GM13976 (cell line): ENCODE results near the gene WDR46.

ENCODE experiments used
- DNase-seq: peaks from one replicate; pipeline ENCODE4 v3.0.0; 2012; ENCODE audit warnings: low spot score
- in situ Hi-C: fragments of 300-500 bp; cut with MboI; formaldehyde crosslinking; loops from one replicate; pipeline ENCODE4 v1.12.0; 2022; ENCODE audit warnings: low sequenced_read_pairs, mixed read lengths, inconsistent platforms; ENCODE audit not compliant: unreplicated experiment
- TF ChIP-seq, protein P1 (sequence below): IDR thresholded peaks from 2 replicates; pipeline ENCODE4 v1.5.1; 2012; ENCODE audit warnings: borderline replicate concordance, mild to moderate bottlenecking; ENCODE audit not compliant: insufficient read depth; ENCODE audit errors: extremely low read depth, missing control alignments, control extremely low read depth

WDR46 gene

DNA sequence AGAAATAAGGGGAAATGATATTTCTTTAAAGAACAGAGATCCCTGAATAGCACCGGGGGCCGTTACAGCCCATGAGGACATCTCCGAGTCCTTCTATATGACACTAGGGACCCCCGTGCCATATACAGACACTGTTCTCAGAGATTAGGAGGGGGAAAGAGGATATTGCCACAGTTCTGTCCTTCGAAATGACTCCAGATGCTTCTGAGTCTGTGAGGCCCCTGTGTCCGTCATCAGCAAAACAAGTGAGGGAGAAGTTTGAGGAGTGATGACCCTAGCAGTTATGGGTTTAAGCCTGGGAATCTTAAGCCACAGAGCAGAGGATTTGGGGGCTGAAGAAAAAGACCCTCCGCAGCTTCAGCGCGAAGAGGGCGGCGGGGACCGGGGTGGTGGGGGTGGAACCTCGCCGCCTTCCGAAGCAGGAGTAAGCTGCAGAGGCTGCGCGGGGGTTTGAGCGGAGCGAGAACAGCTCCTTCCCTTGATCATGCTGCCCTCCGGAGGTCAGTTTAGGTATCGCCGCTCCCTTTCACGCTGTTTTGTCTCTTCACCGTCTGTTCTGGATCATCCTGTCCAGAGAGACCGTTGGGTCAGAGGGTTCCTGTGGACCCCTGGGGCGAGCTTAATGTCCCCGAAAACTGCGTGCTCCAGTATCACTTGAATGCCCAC is 40.9 kb downstream of the WDR46 start:
- DNase-seq = peak; percentile 84
- TF ChIP-seq, protein P1, sequence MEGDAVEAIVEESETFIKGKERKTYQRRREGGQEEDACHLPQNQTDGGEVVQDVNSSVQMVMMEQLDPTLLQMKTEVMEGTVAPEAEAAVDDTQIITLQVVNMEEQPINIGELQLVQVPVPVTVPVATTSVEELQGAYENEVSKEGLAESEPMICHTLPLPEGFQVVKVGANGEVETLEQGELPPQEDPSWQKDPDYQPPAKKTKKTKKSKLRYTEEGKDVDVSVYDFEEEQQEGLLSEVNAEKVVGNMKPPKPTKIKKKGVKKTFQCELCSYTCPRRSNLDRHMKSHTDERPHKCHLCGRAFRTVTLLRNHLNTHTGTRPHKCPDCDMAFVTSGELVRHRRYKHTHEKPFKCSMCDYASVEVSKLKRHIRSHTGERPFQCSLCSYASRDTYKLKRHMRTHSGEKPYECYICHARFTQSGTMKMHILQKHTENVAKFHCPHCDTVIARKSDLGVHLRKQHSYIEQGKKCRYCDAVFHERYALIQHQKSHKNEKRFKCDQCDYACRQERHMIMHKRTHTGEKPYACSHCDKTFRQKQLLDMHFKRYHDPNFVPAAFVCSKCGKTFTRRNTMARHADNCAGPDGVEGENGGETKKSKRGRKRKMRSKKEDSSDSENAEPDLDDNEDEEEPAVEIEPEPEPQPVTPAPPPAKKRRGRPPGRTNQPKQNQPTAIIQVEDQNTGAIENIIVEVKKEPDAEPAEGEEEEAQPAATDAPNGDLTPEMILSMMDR = peak; percentile 93
- in situ Hi-C loops = loop anchor here (25.0 kb wide), 1 partner anchor 236 kb away; the partner anchor contains the start of gene HLA-DOA

DNA sequence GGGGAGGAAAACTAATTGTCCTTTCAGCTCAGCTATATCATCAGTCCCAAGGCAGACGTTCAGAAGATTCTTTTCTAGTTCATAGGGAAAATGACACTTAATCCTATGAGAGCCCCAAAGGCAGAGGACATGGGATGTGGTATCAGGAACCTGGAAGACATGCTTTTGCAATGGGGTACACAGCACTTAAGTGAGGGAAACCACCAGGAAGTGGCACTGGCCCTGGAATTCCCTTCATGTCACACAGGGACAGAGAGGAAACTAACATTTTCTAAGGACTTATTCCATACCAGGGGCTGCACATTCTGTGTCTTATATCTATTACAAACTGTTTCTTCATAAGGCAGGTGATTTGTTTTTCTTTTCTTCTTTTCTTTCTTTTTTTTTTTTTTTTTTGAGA is 45.6 kb downstream of the WDR46 start:
- in situ Hi-C loops = loop anchor here (25.0 kb wide), 1 partner anchor 231 kb away; the partner anchor contains the start of gene HLA-DOA
- TF ChIP-seq, protein P1 = no peak
- no peak for DNase-seq

DNA sequence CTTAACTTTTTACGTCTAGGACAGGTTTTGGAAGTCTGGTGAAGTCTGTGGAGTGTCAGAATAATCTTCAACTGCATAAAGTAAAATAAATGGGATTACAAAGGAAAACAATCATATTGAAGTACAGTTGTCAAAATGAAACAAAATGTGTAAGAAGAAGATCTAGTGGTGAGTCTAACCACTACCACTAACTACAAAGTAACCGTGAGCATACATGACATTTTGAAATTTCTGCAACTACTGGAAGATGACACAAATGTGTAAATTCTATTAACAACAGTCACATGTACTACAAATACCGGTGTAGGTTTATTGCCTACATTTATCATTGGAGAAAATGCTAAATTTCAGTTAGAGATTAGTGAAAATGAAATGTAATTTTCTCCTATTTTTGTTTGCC is 47.1 kb downstream of the WDR46 start:
- DNase-seq = no peak
- in situ Hi-C loops = loop anchor here (25.0 kb wide), 1 partner anchor 230 kb away; the partner anchor contains the start of gene HLA-DOA
- TF ChIP-seq, protein P1 = no peak

DNA sequence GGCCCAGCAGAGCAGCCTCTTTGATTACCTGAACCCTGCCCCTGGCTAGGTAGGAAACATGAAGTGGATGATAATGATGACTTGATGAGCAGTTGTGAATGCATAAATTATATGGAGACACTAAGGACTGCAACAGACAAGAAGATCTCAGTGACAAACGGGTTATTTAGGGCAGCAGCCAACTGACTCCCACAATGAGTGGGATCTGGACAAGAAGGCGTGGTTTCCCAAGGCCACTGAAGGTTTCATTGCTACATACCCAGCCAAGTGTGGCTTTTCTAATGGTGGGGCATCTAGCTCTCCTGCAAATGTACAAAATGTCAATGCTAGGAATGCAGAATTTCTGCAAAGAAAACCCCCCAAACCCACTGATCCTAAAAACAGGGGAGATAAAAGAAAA is 51.3 kb downstream of the WDR46 start:
- TF ChIP-seq, protein P1 = no peak
- in situ Hi-C loops = loop anchor here (25.0 kb wide), 1 partner anchor 225 kb away; the partner anchor contains the start of gene HLA-DOA
- no peak for DNase-seq

DNA sequence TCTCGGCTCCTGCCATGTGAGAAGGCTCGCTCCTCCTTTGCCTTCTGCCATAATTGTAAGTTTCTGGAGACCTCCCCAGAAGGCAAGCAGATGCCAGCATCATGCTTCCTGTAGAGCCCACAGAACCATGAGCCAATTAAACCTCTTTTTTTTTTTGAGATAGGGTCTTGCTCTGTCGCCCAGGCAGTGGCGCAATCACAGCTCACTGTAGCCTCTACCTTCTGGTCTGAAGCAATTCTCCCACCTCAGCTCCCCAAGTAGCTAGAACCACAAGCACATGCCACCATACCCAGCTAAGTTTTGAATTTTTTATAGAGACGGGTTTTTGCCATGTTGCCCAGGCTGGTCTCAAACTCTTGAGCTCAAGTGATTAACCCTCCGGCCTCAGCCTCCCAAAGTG is 52.2 kb downstream of the WDR46 start:
- TF ChIP-seq, protein P1 = no peak
- in situ Hi-C loops = loop anchor here (25.0 kb wide), 1 partner anchor 225 kb away; the partner anchor contains the start of gene HLA-DOA
- no peak for DNase-seq

DNA sequence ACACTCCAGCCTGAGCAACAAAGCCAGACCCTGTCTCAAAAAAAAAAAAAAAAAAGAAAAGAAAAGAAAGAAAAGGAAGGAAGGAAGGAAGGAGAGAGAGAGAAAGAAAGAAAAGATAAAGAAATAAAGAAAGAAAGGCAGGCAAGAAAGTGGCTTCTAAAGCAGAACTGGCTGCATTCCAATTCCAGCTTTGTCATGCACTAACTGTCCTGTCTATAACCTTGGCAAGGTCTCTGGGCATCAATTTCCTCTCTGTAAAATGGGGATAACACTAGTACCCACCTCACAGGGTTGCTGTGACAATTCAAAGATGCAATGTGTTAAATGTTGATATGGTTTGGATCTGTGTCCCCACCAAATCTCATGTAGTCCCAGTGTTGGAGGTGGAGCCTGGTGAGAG is 52.7 kb downstream of the WDR46 start:
- in situ Hi-C loops = loop anchor here (25.0 kb wide), 1 partner anchor 224 kb away; the partner anchor contains the start of gene HLA-DOA
- TF ChIP-seq, protein P1 = no peak
- DNase-seq = no peak
